Fibroblast of villous mesenchyme (primary cell): ENCODE results near the gene RHBDF1. TPM values are rescaled to one million over a fixed set of nuclear protein-coding genes. Genes with fewer than 3 reads are reported as not detected.

Source experiments
- DNase-seq: peaks from one replicate; pipeline ENCODE4 v3.0.0-alpha.2; 2010; ENCODE audit warnings: low read depth
- H3K4me3 ChIP-seq: 2 replicates; pipeline ENCODE4 v1.5.1; 2011; ENCODE audit warnings: low read depth, mild to moderate bottlenecking, low read length
- CTCF ChIP-seq: IDR thresholded peaks from 2 replicates; pipeline ENCODE4 v1.5.1; 2012; ENCODE audit warnings: low read depth, mild to moderate bottlenecking, low read length; ENCODE audit not compliant: insufficient read depth
- total RNA-seq: library from RNA; depleted of rRNA; stranded (reverse); fragments of >200 nt; gene quantifications from 2 replicates; pipeline ENCODE4 v1.2.3, GENCODE V29; 2012

RHBDF1 gene
- total RNA-seq, 1 donor, result 32.8 TPM

DNA sequence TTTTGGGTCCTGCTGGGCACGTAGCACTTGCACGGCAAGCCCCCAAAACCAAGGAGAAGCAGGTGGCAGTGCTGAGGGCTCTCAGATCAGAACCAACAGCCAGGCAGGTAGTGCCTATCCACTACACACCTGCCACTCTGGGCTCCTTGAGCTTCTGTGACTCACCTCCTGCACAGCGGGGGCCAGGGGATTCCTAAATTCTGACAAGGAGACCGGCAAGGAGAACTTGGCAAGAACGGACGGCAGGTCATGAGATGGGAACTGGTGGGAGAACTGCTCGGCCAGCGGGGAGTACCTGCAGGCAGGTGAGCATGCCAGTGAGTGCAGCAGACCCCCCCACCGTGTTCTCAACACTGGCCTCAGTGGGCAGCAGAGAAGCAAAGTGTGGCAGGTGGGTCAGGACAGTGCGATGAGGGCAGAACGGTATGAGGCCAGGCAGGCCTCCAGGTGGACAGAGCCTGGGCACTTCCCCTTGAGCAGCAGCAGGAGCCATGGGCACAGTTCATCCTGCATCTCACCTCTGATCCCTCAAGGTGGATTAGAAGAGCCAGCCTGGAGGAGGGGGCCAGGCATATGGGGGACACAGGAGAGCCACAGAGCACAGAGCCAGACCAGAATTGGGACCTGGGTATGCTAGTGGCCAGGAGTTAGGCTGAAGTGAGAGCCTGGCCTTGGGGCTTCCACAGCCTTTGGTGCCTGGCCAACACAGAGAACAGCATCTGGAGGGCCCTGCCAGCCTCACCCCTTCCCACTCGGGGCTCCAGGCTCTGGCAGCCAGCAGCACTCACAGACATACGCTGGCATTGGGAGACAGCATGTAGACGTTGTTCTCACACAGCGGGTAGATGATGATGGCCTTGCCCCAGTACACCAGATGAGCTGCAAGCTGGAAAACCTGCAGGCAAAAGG is 20.3 kb upstream of the RHBDF1 start:
- no peak for DNase-seq
- no peak for TF ChIP-seq CTCF
- H3K4me3 ChIP-seq, result no peak overlapping the region

- TF ChIP-seq CTCF, result no peak
- DNase-seq, result no peak
- no peak overlapping the region for H3K4me3 ChIP-seq
Measured at GRCh38 chr16:91484-91883, 19.1 kb upstream of the RHBDF1 start.

- DNase-seq, result no peak
- no peak for TF ChIP-seq CTCF
- no peak overlapping the region for H3K4me3 ChIP-seq
Measured at GRCh38 chr16:89391-90302, 17.2 kb upstream of the RHBDF1 start.

DNA sequence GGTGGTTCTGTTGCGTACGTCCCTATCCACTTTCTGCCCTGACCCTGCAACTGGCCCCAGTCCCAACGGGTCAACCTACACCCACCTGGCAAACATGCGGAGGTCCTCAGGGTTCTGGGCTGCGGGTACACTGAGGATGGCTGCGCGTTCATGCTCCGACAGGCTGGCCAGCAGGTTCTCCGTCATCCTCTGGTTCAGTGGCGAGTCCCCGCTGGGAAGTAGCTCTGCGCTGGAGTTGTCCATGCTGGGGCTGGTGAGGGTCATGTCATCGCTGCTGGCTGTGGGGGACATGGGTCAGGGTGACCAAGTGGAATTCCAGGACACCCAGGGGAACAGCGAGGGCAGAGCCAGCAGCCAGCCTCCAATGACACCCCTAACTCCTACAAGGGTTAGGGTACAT is 16.2 kb upstream of the RHBDF1 start:
- no peak overlapping the region for H3K4me3 ChIP-seq
- DNase-seq, result no peak
- TF ChIP-seq CTCF, result no peak

GRCh38 chr16:86483-86952 is 14.1 kb upstream of the RHBDF1 start:
- no peak overlapping the region for H3K4me3 ChIP-seq
- TF ChIP-seq CTCF, result no peak
- no peak for DNase-seq

DNA sequence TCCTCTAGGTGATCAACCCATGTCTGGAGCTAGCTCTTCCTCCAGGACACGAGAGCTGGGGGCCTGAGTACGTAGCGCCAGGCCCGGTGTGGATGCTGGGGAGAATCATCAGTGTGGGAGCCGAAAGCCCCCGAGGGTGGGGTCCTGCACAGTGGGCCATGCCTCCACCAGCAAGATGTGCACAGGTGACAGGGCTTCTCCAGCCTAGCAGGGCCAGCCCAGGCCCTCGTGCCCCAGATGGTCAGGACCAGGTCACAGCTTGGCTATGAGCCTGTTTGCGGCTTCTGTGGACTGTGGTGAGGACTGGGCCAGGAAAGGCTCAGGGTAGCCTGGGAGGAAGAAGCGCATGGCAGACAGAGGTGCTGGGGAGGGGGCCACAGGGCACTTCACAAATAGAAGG is 13.4 kb upstream of the RHBDF1 start:
- no peak for TF ChIP-seq CTCF
- no peak overlapping the region for H3K4me3 ChIP-seq
- DNase-seq, result no peak
